HG02759 (cell line): ENCODE measurements around the gene ATF7IP.
"Not testable (repeated sequence)": the region's sequence is repeated elsewhere in the genome, so short reads cannot be mapped to it uniquely, and the experiment has no call there.

Experiments used
- ATAC-seq: cut with Tn5 transposase; IDR thresholded peaks from one replicate; pipeline ENCODE4 v1.9.1; 2021; ENCODE audit warnings: mild to moderate bottlenecking, moderate library complexity; ENCODE audit not compliant: unreplicated experiment

ATF7IP gene, protein sequence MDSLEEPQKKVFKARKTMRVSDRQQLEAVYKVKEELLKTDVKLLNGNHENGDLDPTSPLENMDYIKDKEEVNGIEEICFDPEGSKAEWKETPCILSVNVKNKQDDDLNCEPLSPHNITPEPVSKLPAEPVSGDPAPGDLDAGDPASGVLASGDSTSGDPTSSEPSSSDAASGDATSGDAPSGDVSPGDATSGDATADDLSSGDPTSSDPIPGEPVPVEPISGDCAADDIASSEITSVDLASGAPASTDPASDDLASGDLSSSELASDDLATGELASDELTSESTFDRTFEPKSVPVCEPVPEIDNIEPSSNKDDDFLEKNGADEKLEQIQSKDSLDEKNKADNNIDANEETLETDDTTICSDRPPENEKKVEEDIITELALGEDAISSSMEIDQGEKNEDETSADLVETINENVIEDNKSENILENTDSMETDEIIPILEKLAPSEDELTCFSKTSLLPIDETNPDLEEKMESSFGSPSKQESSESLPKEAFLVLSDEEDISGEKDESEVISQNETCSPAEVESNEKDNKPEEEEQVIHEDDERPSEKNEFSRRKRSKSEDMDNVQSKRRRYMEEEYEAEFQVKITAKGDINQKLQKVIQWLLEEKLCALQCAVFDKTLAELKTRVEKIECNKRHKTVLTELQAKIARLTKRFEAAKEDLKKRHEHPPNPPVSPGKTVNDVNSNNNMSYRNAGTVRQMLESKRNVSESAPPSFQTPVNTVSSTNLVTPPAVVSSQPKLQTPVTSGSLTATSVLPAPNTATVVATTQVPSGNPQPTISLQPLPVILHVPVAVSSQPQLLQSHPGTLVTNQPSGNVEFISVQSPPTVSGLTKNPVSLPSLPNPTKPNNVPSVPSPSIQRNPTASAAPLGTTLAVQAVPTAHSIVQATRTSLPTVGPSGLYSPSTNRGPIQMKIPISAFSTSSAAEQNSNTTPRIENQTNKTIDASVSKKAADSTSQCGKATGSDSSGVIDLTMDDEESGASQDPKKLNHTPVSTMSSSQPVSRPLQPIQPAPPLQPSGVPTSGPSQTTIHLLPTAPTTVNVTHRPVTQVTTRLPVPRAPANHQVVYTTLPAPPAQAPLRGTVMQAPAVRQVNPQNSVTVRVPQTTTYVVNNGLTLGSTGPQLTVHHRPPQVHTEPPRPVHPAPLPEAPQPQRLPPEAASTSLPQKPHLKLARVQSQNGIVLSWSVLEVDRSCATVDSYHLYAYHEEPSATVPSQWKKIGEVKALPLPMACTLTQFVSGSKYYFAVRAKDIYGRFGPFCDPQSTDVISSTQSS

DNA sequence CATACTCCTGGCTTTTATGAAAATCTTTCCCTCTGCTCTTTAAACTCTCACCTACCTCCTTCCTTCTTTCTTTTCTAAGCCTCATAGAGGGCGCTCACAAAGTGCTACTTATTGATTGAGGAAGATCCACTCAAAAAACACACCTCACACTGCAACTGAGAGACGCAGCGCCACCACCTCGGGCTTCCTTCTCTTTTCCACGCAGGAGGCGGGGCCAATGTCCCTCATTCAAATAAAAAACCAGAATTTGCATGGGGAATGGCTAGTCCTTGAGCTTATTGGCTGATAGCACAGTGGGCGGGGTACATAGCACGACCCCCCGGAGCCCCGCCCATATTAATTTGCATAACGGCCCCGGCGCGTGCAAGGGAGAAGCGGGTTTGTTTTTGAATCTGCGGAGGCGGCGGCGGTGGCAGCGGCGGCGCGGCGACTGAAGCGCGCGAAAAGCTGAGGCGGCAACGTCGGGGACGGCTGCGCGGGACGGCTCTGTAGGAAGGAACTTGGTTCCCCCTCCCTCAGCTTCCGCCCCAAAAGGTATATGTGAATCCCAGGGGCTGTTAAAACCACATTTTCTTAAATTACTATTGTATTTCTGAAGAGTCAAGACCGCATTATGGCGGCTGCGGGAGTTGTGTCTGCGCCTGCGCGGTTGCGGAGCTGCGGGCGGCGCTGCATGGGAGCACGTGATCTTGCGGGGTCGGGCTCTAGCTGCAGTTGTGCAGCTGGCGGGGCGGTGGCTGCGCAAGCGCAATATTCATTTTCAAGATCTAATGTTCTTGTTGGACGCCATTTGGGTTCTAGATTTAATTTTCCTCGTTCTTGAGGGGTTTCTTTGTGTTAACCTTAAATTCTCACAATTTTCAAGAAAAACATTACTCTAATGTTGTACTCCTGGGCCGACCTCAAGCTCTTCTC lies at the start of gene ATF7IP:
TSS of gene ATF7IP (plus strand) at position 389 of the 915 bp plus-strand sequence. CDS start 58,234 bp downstream, outside the sequence.
- ATAC-seq: peak; percentile 69

DNA sequence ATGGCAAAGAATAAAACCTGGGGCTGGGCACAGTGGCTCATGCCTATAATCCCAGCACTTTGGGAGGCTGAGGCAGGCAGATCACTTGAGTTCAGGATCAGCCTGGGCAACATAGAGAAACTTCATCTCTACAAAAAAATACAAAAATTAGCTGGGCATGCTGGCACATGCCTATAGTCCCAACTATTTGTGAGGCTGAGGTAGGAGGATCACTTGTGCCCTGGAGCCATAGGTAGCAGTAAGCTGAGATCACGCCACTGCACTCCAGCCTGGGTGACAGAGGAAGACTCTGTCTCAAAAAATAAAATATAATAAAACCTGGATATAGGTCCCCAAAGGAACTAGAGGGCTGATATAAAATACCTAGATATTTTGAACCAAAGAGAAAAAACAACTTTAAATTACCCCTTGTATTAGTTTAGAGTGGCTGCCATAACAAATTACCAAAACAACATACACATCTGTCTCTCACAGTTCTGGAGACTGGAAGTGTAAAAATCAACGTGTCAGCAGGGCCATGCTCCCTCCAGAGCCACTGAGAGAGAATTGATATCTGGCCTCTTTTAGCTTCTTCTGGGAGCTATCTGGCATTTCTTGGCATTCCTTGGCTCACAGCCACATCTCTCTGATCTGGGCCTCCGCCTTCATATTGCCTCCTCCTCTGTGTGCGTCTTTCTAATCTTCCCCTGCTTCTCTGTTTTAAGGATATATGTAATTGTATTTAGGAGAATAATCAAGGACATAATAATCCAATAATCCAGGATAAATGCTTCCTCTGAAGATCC lies 47.9 kb upstream of the ATF7IP start:
- no peak for ATAC-seq

DNA sequence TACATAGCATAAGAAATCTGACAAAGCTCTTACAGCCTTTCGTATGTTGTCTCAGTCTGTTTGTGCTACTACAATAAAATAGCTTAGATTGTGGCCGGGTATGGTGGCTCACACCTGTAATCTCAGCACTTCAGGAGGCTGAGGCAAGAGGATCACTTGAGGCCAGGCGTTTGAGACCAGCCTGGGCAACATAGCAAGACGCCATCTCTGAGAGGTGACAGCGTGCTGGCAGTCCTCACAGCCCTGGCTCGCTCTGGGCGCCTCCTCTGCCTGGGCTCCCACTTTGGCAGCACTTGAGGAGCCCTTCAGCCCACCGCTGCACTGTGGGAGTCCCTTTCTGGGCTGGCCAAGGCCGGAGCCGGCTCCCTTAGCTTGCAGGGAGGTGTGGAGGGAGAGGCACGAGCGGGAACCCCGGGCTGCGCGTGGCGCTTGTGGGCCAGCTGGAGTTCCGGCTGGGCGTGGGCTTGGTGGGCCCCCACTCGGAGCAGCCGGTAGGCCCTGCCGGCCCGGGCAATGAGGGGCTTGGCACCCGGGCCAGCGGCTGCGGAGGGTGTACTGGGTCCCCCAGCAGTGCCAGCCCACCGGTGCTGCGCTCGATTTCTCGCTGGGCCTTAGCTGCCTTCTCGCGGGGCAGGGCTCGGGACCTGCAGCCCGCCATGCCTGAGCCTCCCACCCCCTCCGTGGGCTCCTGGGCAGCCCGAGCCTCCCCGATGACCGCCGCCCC lies 45.6 kb upstream of the ATF7IP start:
- not testable (repeated sequence) for ATAC-seq

DNA sequence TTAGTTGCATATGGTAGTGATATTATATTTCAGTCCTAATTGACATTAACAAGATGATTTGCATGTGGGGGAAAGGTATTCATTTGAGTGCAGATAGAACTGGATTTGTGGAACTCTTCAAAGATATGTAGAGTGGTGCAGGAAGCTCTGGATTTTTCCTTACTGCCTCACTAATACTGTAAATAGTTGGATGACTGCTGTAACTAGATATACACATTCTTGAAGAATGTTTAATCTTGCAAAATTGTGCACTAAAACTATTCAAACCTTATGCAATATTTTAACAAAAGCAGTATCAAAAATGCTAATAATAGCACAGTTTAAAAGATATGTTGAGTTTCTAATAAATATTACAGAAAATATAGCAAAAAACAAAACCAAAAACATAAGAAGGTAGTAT lies 43.1 kb upstream of the ATF7IP start:
- no peak for ATAC-seq

DNA sequence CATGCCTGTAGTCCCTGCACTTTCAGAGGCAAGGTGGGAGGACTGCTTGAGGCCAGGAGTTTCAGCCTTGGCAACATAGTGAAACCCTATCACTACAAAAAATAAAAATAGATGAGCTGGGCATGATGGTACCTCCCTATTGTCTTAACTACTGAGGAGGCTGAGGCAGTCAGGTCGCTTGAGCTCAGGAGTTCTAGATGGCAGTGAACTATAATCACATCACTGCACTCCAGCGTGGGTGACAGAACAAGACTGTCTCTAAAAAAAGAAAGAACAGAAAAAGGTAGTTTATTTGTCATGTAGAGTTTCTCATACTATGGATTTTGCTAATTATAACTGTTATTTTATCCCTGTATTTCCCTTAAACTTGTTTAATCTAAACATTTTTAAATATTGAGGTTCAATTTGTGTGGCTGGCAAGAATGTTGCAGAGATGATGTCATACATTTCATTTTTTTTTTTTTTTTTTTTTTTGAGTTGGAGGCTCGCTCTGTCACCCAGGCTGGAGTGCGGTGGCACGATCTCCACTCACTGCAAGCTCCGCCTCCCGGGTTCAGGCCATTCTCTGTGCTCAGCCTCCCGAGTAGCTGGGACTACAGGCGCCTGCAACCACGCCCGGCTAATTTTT lies 39.7 kb upstream of the ATF7IP start:
- ATAC-seq: no peak

DNA sequence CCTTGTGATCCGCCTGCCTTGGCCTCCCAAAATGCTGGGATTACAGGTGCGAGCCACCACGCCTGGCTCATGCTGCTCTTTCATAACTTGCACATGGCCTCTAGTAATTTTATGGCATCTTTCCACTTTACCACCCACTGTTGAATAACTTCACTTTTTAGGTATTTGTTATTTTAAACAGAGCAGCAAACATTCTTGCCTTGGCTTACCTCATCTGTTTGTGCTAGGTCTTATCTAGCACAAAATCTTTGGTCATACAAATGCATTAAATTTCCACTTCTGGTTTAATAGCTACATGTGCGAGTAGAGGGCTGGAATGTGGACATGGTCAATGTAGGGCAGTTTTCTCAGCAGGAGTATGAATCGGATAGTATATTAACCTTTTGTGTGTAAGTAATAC lies 38.8 kb upstream of the ATF7IP start:
- no peak for ATAC-seq

DNA sequence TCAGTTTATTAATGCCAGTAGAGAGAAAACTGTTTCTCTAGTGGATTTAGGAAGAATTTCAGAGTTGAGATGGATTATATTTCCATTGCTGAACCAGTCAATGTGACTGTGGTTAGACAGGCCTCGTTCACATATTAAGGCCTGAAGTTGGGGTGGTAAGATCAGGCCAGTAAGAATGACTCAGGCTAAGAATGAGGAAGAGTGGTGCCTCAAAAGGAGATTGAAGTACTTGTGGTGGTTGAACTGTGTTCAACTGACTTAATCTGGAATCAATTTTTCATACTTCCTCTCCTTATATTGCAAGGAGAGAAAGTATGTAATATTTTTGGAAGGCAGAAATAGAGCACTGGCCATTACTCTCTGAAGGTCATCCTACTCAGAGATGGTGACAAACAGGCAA lies 37.8 kb upstream of the ATF7IP start:
- ATAC-seq: no peak

DNA sequence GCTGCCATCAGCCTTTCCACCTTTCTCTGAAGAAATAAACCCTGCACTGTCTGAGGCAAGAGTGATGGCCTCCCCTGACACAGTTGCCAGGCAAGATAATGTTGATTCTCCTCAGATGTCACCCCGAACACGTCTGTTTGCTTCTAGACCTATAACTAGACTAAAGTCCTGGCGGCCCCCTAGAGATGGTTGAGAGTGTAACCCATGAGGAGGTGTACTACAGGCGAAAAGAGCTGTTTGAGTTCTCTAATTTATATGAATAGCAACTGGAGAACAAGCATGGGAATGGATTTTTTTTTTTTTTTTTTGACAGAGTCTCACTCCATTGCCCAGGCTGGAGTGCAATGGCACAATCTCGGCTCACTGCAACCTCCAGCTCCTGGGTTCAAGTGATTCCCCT lies 33.0 kb upstream of the ATF7IP start:
- ATAC-seq: no peak

DNA sequence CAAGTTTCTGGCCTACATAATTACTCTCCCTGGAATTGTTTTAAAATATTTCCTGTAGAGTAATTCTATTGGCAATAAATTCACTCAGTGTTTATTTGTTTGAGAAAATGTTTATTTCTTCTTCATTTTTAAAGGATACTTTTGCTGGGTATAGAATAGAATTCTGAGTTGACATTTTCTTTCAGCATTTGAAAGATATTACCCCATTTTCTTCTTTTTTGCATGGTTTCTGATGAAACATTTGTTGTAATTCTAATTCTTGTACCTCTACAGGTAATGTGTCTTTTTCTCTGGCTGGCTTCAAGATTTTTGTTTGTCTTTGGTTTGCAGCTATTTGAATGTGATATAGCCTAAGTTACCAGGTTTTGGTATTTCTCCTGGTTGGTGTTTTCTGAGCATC lies 25.1 kb upstream of the ATF7IP start:
- no peak for ATAC-seq

DNA sequence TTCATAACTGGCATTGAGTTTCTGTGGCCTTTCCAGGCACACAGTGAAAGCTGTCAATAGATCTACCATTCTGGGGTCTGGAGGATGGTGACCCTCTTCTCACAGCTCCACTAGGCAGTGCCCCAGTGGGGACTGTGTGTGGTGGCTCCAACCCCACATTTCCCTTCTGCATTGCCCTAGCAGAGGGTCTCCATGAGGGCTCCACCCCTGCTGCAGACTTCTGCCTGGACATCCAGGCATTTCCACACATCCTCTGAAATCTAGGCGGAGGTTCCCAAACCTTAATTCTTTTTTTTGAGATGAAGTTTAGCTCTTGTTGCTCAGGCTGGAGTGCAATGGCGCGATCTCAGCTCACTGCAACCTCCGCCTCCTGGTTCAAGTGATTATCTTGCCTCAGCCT lies 14.0 kb upstream of the ATF7IP start:
- ATAC-seq: not testable (repeated sequence)

DNA sequence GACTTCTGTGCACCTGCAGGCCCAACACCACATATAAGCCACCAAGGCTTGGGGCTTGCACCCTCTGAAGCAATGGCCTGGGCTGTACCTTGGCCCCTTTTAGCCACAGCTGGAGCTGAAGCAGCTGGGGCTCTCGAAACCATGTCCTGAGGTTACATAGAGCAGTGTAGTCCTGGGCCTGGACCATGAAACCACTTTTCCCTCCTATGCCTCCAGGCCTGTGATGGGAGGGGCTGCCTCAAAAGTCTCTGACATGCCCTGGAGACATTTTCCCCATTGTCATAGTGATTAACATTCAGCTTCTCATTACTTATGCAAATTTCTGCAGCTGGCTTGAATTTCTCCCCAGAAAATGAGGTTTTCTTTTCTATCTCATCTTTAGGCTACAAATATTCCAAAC lies 13.4 kb upstream of the ATF7IP start:
- ATAC-seq: not testable (repeated sequence)

DNA sequence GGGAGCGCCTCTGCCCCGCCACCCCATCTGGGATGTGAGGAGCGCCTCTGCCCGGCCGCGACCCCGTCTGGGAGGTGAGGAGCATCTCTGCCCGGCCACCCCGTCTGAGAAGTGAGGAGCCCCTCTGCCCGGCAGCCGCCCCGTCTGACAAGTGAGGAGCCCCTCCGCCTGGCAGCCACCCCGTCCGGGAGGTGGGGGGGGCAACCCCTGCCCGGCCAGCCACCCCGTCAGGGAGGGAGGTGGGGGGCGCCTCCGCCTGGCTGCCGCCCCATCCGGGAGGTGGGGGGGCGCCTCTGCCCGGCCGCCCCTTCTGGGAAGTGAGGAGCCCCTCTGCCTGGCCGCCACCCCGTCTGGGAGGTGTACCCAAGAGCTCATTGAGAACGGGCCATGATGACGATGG lies 10.8 kb upstream of the ATF7IP start:
- ATAC-seq: not testable (repeated sequence)

DNA sequence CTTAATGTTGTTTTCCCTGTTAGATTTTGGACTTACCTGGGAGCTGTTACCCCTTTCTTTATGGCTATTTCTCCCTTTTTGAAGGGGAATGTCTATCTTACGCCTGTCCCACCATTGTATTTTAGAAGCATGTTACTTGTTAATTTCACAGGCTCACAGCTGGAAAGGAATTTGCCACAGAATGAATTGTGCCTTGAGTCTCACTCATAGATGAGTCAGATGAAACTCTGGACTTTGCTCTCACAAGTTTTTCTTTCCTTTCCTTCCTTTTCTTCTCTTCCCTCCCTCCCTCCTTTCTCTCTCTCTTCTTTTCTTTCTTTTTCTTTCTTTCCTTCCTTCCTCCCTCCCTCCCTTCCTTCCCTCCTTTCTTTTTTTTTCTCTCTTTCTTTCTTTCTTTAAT lies 9.3 kb upstream of the ATF7IP start:
- no peak for ATAC-seq

DNA sequence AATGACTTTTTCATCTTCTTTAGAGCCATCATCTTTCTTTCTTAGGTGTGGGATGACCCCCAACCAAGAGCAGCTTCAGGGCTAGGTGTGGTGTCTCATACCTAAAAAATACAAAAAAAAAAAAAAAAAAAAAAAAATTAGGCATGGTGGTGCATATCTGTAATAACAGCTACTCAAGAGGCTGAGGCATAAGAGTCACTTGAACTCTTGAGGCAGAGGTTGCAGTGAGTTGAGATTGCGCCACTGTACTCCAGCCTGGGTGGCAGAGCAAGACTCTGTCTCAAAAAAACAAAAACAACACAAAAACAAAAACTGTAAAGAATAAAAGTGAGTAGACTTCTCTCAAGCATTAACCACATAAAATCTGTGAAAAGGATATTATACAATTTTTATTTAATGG lies 8.0 kb upstream of the ATF7IP start:
- no peak for ATAC-seq

DNA sequence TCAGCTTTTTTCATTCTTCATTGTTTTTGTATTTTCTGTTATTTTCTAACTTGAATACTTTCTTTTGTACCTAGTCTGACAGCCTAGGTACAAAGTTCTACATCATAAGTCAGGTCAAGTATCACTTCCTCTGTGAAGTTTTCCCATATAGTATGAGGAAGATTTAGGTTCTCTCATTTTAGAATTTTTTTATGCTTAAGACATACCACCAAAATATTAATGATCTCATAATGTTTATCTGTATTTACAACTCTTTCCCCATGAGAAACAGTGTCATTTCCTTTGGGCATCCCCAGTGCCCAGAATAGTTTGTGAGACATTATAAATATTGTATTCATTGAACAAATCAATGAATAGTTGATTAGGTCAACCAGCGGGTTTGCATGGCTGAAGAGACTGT lies 3.1 kb upstream of the ATF7IP start:
- peak; percentile 21 for ATAC-seq

DNA sequence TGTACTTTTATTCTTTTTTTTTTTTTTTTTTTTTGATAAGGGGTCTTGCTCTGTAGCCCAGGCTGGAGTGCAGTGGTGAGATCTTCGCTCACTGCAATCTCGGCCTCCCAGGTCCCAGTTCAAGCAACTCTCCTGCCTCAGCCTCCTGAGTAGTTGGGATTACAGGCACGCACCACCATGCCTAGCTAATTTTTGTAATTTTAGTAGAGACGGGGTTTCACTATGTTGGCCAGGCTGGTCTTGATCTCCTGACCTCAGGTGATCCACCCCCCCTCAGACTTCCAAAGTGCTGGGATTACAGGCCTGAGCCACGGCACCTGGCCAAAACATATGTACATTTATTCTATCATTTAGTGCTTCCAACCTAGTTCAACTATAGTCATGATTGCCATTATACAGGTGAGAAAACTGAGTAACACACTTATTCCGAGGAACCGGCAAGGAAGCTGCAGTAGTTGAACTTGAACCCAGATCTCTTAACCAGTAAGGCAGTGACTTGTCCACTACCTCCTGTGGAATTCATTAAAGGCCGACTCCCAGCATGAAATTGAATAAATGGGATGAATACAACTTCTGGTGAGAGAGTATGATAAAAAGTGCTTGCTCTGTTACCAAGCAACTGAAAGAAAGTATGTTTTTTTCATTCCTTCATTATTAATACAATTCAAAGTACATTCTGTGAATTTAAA lies 755 bp upstream of the ATF7IP start:
- no peak for ATAC-seq

DNA sequence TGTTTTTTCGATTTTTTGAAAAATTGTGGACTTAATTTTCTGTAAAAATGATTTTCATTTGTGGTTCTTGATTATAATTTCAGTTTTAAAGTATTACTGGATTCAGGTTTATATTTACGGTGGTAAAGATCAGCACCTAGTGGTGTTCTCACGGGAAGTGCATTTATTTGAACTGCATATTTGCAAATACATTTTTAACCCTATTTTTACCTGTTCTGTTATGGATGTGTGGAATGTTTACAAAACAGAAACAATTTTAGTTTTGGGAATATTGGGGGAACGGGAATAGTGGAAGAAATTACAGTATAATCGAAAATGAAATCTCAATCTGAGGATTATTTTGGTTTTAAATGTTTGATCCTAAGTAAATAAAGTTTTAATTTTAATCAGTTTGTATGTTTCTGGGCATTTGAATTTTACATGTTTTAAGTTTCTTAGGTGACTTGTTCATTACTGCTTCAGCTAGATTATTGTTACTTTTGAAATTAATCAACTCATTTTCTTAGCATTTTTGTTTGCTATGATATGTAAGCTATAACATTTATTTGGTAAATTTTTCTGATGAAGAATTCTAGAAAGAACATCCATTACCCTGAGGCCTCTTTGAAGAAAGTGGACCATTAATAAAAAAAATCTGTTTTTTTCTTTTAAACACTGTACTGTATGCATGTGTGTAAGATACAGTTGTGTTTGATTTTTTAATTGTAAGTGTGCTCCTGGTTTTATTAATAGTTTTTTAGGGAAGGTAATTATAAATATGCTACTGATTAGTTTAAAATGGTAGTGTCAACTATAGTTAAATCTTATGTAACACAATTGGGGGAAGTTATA lies 942 bp downstream of the ATF7IP start:
- ATAC-seq: no peak
